H1 (cell line): ENCODE results near the gene SERPINB8. TPM values are rescaled to one million over a fixed set of nuclear protein-coding genes. Genes with fewer than 3 reads are reported as not detected.
A peak's percentile ranks its signal among the peaks of the same experiment; 100 is the strongest.

Experiments
- CHD2 ChIP-seq: IDR thresholded peaks from 2 replicates; pipeline ENCODE4 v1.6.1; 2012; ENCODE audit warnings: low read length, improper control_type of control experiment
- CREB1 ChIP-seq: IDR thresholded peaks from 2 replicates; pipeline ENCODE4 v1.6.1; 2012; ENCODE audit warnings: inconsistent platforms
- CTCF ChIP-seq, 3 experiments: IDR thresholded peaks; 1 replicate in 2 of 3; 2 replicates in 1 of 3; pipeline versions ENCODE4 v1.5.1 to v1.6.1; 2011; ENCODE audit warnings: low read length in 3 of 3, mild to moderate bottlenecking in 3 of 3, inconsistent platforms in 2 of 3, low read depth in 1 of 3, moderate library complexity in 1 of 3; ENCODE audit not compliant: insufficient read depth in 1 of 3; ENCODE audit errors: control extremely low read depth in 1 of 3
- EGR1 ChIP-seq: IDR thresholded peaks from 2 replicates; pipeline ENCODE4 v1.6.1; 2011; ENCODE audit warnings: low read depth, low read length, borderline replicate concordance
- HDAC2 ChIP-seq, 2 experiments: fragments of 300-600 bp in 1 of 2; sonication (generic) in 1 of 2; IDR thresholded peaks; 2 replicates each; pipeline ENCODE4 v1.6.1; 2011 to 2012; ENCODE audit warnings: low read depth in 2 of 2, low read length in 2 of 2, mild to moderate bottlenecking in 2 of 2, moderate library complexity in 2 of 2, borderline replicate concordance in 1 of 2, inconsistent platforms in 1 of 2
- KDM4A ChIP-seq: IDR thresholded peaks from one replicate; pipeline ENCODE4 v1.7.1; 2012; ENCODE audit warnings: low read depth, mild to moderate bottlenecking, moderate library complexity, low read length, inconsistent platforms; ENCODE audit not compliant: severe bottlenecking
- PHF8 ChIP-seq: fragments of 200-600 bp; sonication (generic); conservative IDR thresholded peaks from 2 replicates; pipeline ENCODE4 v1.7.1; 2012; ENCODE audit warnings: low read depth, mild to moderate bottlenecking, inconsistent platforms, low read length, moderate library complexity
- POLR2A ChIP-seq, 2 experiments: IDR thresholded peaks; 1 replicate in 1 of 2; 2 replicates in 1 of 2; pipeline ENCODE4 v1.6.1; 2011; ENCODE audit warnings: low read depth in 2 of 2, low read length in 2 of 2, mild to moderate bottlenecking in 2 of 2; ENCODE audit errors: control extremely low read depth in 1 of 2
- POLR2AphosphoS5 ChIP-seq: IDR thresholded peaks from 2 replicates; pipeline ENCODE4 v1.6.1; 2011; ENCODE audit warnings: low read depth, low read length
- RFX5 ChIP-seq: IDR thresholded peaks from 2 replicates; pipeline ENCODE4 v1.6.1; 2011; ENCODE audit warnings: low read depth, low read length, improper control_type of control experiment, borderline replicate concordance
- RXRA ChIP-seq: IDR thresholded peaks from 2 replicates; pipeline ENCODE4 v1.6.1; 2011; ENCODE audit warnings: low read depth, mild to moderate bottlenecking, low read length, moderate library complexity; ENCODE audit not compliant: insufficient read depth
- SP1 ChIP-seq: IDR thresholded peaks from 2 replicates; pipeline ENCODE4 v1.6.1; 2011; ENCODE audit warnings: low read depth, low read length
- SP2 ChIP-seq: IDR thresholded peaks from 2 replicates; pipeline ENCODE4 v1.6.1; 2012; ENCODE audit warnings: mild to moderate bottlenecking, low read length, inconsistent platforms
- SUZ12 ChIP-seq: fragments of 200-600 bp; sonication (generic); IDR thresholded peaks from 2 replicates; pipeline ENCODE4 v1.6.1; 2012; ENCODE audit warnings: mild to moderate bottlenecking, inconsistent platforms, low read length, moderate library complexity, mixed read lengths
- TCF12 ChIP-seq: IDR thresholded peaks from 2 replicates; pipeline ENCODE4 v1.6.1; 2011; ENCODE audit warnings: low read depth, mild to moderate bottlenecking, low read length
- TEAD4 ChIP-seq: IDR thresholded peaks from 2 replicates; pipeline ENCODE4 v1.6.1; 2012; ENCODE audit warnings: low read depth, low read length, inconsistent platforms, mixed read lengths
- USF2 ChIP-seq: IDR thresholded peaks from 2 replicates; pipeline ENCODE4 v1.6.1; 2011; ENCODE audit warnings: low read length, improper control_type of control experiment
- polyA plus RNA-seq, 7 experiments: library from polyadenylated mRNA; depleted of rRNA in 3 of 7; stranded (reverse) in 5 of 7; unstranded in 2 of 7; fragments of >200 nt in 5 of 7; fragments of 200-250 nt in 2 of 7; gene quantifications; 1 replicate in 5 of 7; 2 replicates in 1 of 7; 4 replicates in 1 of 7; pipeline versions ENCODE4 v1.2.1 to v1.2.3, GENCODE V29; 2011 to 2013; ENCODE audit warnings: missing spikeins in 2 of 7, mixed read lengths in 2 of 7
- total RNA-seq: library from RNA; stranded (reverse); fragmentation: NEBNext Ultra II Directional; extraction: Animal tissue kit (Norgen Biotek cat#: 25700); gene quantifications from 2 replicates; pipeline ENCODE4 v1.2.1, GENCODE V29; 2021

SERPINB8 gene
- total and polyA plus RNA-seq, 2 of the 8 experiments (the other 6 are each of a cell fraction or from before 2014, with no cell fraction given): 0.42 to 1.2 TPM

- no peak for TF ChIP-seq USF2
- TF ChIP-seq TCF12: 0 out of 2 replicates have a peak, but pooled peaks have one; percentile 11
- TF ChIP-seq POLR2AphosphoS5: peak; percentile 83
- no peak for TF ChIP-seq RXRA
- 0 out of 4 replicates have a peak, but pooled peaks of 1 of the 2 experiments have one; percentile 9 for TF ChIP-seq HDAC2 (IDR thresholded peaks at IDR 0.05; ENCODE audit: borderline replicate concordance in 1 of 2, low read depth in 2 of 2, low read length in 2 of 2)
- TF ChIP-seq RFX5: no peak
- TF ChIP-seq SUZ12: no peak
- peak; percentile 80 for TF ChIP-seq TEAD4
- TF ChIP-seq CTCF (IDR thresholded peaks at IDR 0.05; ENCODE audit: control extremely low read depth in 1 of 3, insufficient read depth in 1 of 3, low read depth in 1 of 3, low read length in 3 of 3): no peak
- TF ChIP-seq CHD2: peak; percentile 69; the same call in 1 of the 2 replicates
- TF ChIP-seq SP2: no peak
- peak; percentile 50 for TF ChIP-seq KDM4A
- 0 out of 2 replicates have a peak, but pooled peaks have one; percentile 32 for TF ChIP-seq SP1
- TF ChIP-seq POLR2A (IDR thresholded peaks at IDR 0.05; ENCODE audit: control extremely low read depth in 1 of 2, low read depth in 2 of 2, low read length in 2 of 2): peak; percentile 75 to 92
- TF ChIP-seq CREB1: peak; percentile 74
- TF ChIP-seq PHF8: peak; percentile 69
- TF ChIP-seq EGR1: 0 out of 2 replicates have a peak, but pooled peaks have one; percentile 26
Observed at GRCh38 chr18:63969942-63970808, at the start of gene SERPINB8 (continued).
